IMR-90 (cell line): ENCODE data around the gene LONP1. TPM values are rescaled to one million over a fixed set of nuclear protein-coding genes. Genes with fewer than 3 reads are reported as not detected.

Source experiments
- ATAC-seq: fragments of 200-7000 bp; cut with Tn5 transposase; 2 replicates; pipeline ENCODE4 v1.9.1; 2020; ENCODE audit warnings: low read depth, mild to moderate bottlenecking, moderate library complexity
- BruUV-seq: library from RNA; stranded (reverse); fragments of 400-500 nt; replicated peaks from 2 replicates; lab custom pipeline; 2021; lab: Mats Ljungman, UMichigan
- CTCF ChIA-PET: fragments of 300-600 bp; formaldehyde crosslinking; extraction: SDS; loops from one replicate; lab custom pipeline; 2021; ENCODE audit warnings: antibody characterized with exemption; lab: Yijun Ruan, JAX
- POLR2A ChIA-PET: fragments of 300-600 bp; sonication (Branson Sonifier 250); formaldehyde crosslinking; loops from one replicate; lab custom pipeline; 2022; ENCODE audit warnings: antibody characterized with exemption; ENCODE audit not compliant: unreplicated experiment; lab: Charles Lee
- DNase-seq: peaks from one replicate; pipeline ENCODE4 v3.0.0; 2013
- H2AFZ ChIP-seq: replicated peaks from 2 replicates; pipeline ENCODE3; 2013; ENCODE audit warnings: low read length, mild to moderate bottlenecking; ENCODE audit not compliant: poor library complexity
- H2AK5ac ChIP-seq: 2 replicates; pipeline ENCODE4 v1.6.1; 2013; ENCODE audit warnings: low read depth, low read length, inconsistent platforms
- H2AK9ac ChIP-seq: replicated peaks from 2 replicates; pipeline ENCODE3; 2013; ENCODE audit warnings: mild to moderate bottlenecking, low read depth, low read length, moderate library complexity; ENCODE audit not compliant: poor library complexity
- H2BK120ac ChIP-seq: 2 replicates; pipeline ENCODE4 v1.6.1; 2013; ENCODE audit warnings: low read depth, low read length, inconsistent platforms
- H2BK15ac ChIP-seq: 3 replicates; pipeline ENCODE4 v1.6.1; 2013; ENCODE audit warnings: low read depth, low read length, inconsistent platforms
- H2BK20ac ChIP-seq: 2 replicates; pipeline ENCODE4 v1.6.1; 2013; ENCODE audit warnings: low read depth, mild to moderate bottlenecking, inconsistent platforms, low read length, moderate library complexity
- H2BK5ac ChIP-seq: 2 replicates; pipeline ENCODE4 v1.6.1; 2013; ENCODE audit warnings: mild to moderate bottlenecking, low read depth, low read length, inconsistent platforms; ENCODE audit not compliant: poor library complexity, severe bottlenecking
- H3K14ac ChIP-seq: replicated peaks from 2 replicates; pipeline ENCODE4 v1.6.1; 2013; ENCODE audit warnings: low read depth, low read length, inconsistent platforms
- H3K18ac ChIP-seq: 2 replicates; pipeline ENCODE4 v1.6.1; 2013; ENCODE audit warnings: low read depth, low read length, control low read depth
- H3K23ac ChIP-seq: 2 replicates; pipeline ENCODE4 v1.6.1; 2013; ENCODE audit warnings: low read depth, low read length, inconsistent platforms
- H3K27ac ChIP-seq: 2 replicates; pipeline ENCODE4 v1.5.1; 2013; ENCODE audit warnings: mild to moderate bottlenecking, control low read depth, low read length; ENCODE audit not compliant: insufficient read depth
- H3K27me3 ChIP-seq: 2 replicates; pipeline ENCODE4 v1.6.1; 2013; ENCODE audit warnings: low read length; ENCODE audit not compliant: control insufficient read depth, insufficient read depth
- H3K36me3 ChIP-seq: 2 replicates; pipeline ENCODE4 v1.6.1; 2013; ENCODE audit warnings: low read length, mixed read lengths; ENCODE audit not compliant: control insufficient read depth, insufficient read depth
- H3K4ac ChIP-seq: 2 replicates; pipeline ENCODE4 v1.6.1; 2013; ENCODE audit warnings: low read depth, low read length, inconsistent platforms
- H3K4me1 ChIP-seq: 2 replicates; pipeline ENCODE4 v1.6.1; 2013; ENCODE audit warnings: low read length, mixed read lengths; ENCODE audit not compliant: control insufficient read depth, insufficient read depth
- H3K4me2 ChIP-seq: 2 replicates; pipeline ENCODE4 v1.6.1; 2013; ENCODE audit warnings: low read depth, mild to moderate bottlenecking, control low read depth, low read length, moderate library complexity
- H3K4me3 ChIP-seq: 2 replicates; pipeline ENCODE4 v1.5.1; 2013; ENCODE audit warnings: low read depth, mild to moderate bottlenecking, control low read depth, low read length, moderate library complexity; ENCODE audit not compliant: insufficient read depth
- H3K56ac ChIP-seq: 2 replicates; pipeline ENCODE4 v1.6.1; 2013; ENCODE audit warnings: low read length, inconsistent platforms; ENCODE audit not compliant: insufficient read depth; ENCODE audit errors: extremely low read depth
- H3K79me1 ChIP-seq, 2 experiments: 2 replicates each; pipeline ENCODE4 v1.6.1; 2013; ENCODE audit warnings: low read length in 2 of 2, inconsistent platforms in 1 of 2, low read depth in 1 of 2
- H3K9ac ChIP-seq: 2 replicates; pipeline ENCODE4 v1.6.1; 2013; ENCODE audit warnings: low read depth, low read length, control low read depth
- H3K9me1 ChIP-seq: 2 replicates; pipeline ENCODE4 v1.6.1; 2013; ENCODE audit warnings: low read length, inconsistent platforms; ENCODE audit not compliant: insufficient read depth
- H3K9me3 ChIP-seq: 2 replicates; pipeline ENCODE4 v1.6.1; 2013; ENCODE audit warnings: low read length; ENCODE audit not compliant: control insufficient read depth, insufficient read depth
- H4K20me1 ChIP-seq: 2 replicates; pipeline ENCODE4 v1.6.1; 2013; ENCODE audit warnings: low read length, inconsistent platforms; ENCODE audit not compliant: insufficient read depth
- H4K5ac ChIP-seq: 2 replicates; pipeline ENCODE4 v1.6.1; 2013; ENCODE audit warnings: mild to moderate bottlenecking, low read depth, low read length, control low read depth
- H4K8ac ChIP-seq, 2 experiments: 2 replicates each; pipeline ENCODE4 v1.6.1; 2013; ENCODE audit warnings: low read depth in 2 of 2, low read length in 2 of 2, control low read depth in 1 of 2, inconsistent platforms in 1 of 2
- H4K91ac ChIP-seq: 2 replicates; pipeline ENCODE4 v1.6.1; 2013; ENCODE audit warnings: low read depth, low read length, inconsistent platforms; ENCODE audit not compliant: insufficient read depth
- BHLHE40 ChIP-seq: fragments of 150-350 bp; IDR thresholded peaks from 2 replicates; pipeline ENCODE4 v1.6.1; 2016; ENCODE audit warnings: mild to moderate bottlenecking, low read depth, low read length
- CEBPB ChIP-seq: IDR thresholded peaks from 2 replicates; pipeline ENCODE4 v1.6.1; 2012; ENCODE audit warnings: low read depth, low read length, improper control_type of control experiment
- CHD1 ChIP-seq: IDR thresholded peaks from 2 replicates; pipeline ENCODE4 v1.6.1; 2012; ENCODE audit warnings: low read depth, low read length, improper control_type of control experiment
- FOS ChIP-seq: fragments of 150-350 bp; IDR thresholded peaks from 2 replicates; pipeline ENCODE4 v1.6.1; 2016; ENCODE audit warnings: low read depth, low read length
- MAFK ChIP-seq: IDR thresholded peaks from 2 replicates; pipeline ENCODE4 v1.6.1; 2012; ENCODE audit warnings: low read depth, low read length, improper control_type of control experiment
- MAZ ChIP-seq: IDR thresholded peaks from 2 replicates; pipeline ENCODE4 v1.6.1; 2012; ENCODE audit warnings: low read depth, mild to moderate bottlenecking, low read length, improper control_type of control experiment, moderate library complexity, borderline replicate concordance
- MXI1 ChIP-seq: IDR thresholded peaks from 2 replicates; pipeline ENCODE4 v1.6.1; 2012; ENCODE audit warnings: low read depth, mild to moderate bottlenecking, low read length, moderate library complexity, borderline replicate concordance
- POLR2A ChIP-seq: IDR thresholded peaks from 2 replicates; pipeline ENCODE4 v1.6.1; 2012; ENCODE audit warnings: mild to moderate bottlenecking, low read depth, low read length
- RAD21 ChIP-seq: IDR thresholded peaks from 2 replicates; pipeline ENCODE4 v1.6.1; 2012; ENCODE audit warnings: low read length, improper control_type of control experiment
- RCOR1 ChIP-seq: IDR thresholded peaks from 2 replicates; pipeline ENCODE4 v1.6.1; 2012; ENCODE audit warnings: mild to moderate bottlenecking, low read length, improper control_type of control experiment; ENCODE audit not compliant: insufficient replicate concordance
- RFX5 ChIP-seq: IDR thresholded peaks from 2 replicates; pipeline ENCODE4 v1.8.0; 2012; ENCODE audit warnings: low read depth, mild to moderate bottlenecking, low read length, moderate library complexity
- SMC3 ChIP-seq: fragments of 150-350 bp; IDR thresholded peaks from 2 replicates; pipeline ENCODE4 v1.6.1; 2016; ENCODE audit warnings: low read depth, mild to moderate bottlenecking, antibody characterized with exemption, low read length, moderate library complexity
- WGBS, 2 experiments: methylation state at CpG; one replicate each; pipeline versions ENCODE4 v1.1.5 to v1.1.7; 2013; ENCODE audit warnings: missing lambda C conversion rate in 2 of 2; ENCODE audit not compliant: insufficient read length in 1 of 2; ENCODE audit errors: extremely low coverage in 2 of 2; 5-methylcytosine and 5-hydroxymethylcytosine counted together
- dilution Hi-C: fragments of 300-500 bp; cut with HindIII; formaldehyde crosslinking; loops from one replicate; pipeline ENCODE4 v1.14.3; 2018; ENCODE audit warnings: low sequenced_read_pairs; ENCODE audit not compliant: unreplicated experiment
- in situ Hi-C: fragments of 300-500 bp; cut with MboI; formaldehyde crosslinking; loops from 3 replicates; pipeline ENCODE4 v1.14.3; 2019; ENCODE audit warnings: low sequenced_read_pairs, inconsistent platforms, mixed read lengths
- intact Hi-C: fragments of 100-400 bp; cut with micrococcal nuclease; formaldehyde crosslinking; loops from 2 replicates; pipeline ENCODE4 v1.10.0; 2022
- polyA plus RNA-seq, 3 experiments: library from polyadenylated mRNA; depleted of rRNA; stranded (reverse); fragments of >200 nt; gene quantifications; 2 replicates each; pipeline ENCODE4 v1.2.3, GENCODE V29; 2012; ENCODE audit warnings: low replicate concordance in 1 of 3
- total RNA-seq: library from RNA; depleted of rRNA; stranded (reverse); fragments of >200 nt; gene quantifications from 2 replicates; pipeline ENCODE4 v1.2.3, GENCODE V29; 2012
- TF ChIP-seq, protein P1 (sequence below): conservative IDR thresholded peaks from 2 replicates; pipeline ENCODE4 v1.5.1; 2012; ENCODE audit warnings: mild to moderate bottlenecking, low read depth, low read length, improper control_type of control experiment
- TF ChIP-seq, protein P2 (sequence below): fragments of 150-350 bp; IDR thresholded peaks from 2 replicates; pipeline ENCODE4 v1.6.1; 2016; ENCODE audit warnings: low read depth, mild to moderate bottlenecking, low read length, moderate library complexity, borderline replicate concordance
- TF ChIP-seq, protein P3 (sequence below): fragments of 150-350 bp; IDR thresholded peaks from 2 replicates; pipeline ENCODE4 v1.6.1; 2017; ENCODE audit warnings: mild to moderate bottlenecking, antibody characterized with exemption, low read length, low read depth

Gene LONP1
- total and polyA plus RNA-seq, 2 of the 4 experiments (the other 2 are of a cell fraction), result 64.2 to 93.2 TPM

DNA sequence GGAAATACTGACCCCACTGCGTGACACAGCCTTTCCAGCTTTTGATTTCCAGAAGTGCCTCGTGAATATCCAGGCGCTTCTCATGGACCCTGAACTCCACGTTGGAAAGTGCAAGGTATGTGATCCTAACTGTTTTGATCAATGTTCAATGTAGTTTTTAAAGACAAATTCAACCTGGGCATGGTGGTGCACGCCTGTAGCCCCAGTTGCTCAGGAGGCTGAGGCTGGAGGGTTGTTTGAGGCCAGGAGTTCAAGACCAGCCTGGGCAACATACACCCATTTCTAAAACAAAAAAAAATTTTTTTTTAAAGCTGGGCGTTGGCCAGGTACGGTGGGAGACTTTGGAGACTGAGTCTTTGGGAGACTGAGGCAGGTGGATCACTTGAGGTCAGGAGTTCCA lies 31.8 kb upstream of the LONP1 start:
- no peak overlapping the region for H3K56ac ChIP-seq
- H3K9me3 ChIP-seq, result no peaks in the 10 kb centered on the region
- no peak overlapping the region for H3K18ac ChIP-seq
- H2BK5ac ChIP-seq, result no peak overlapping the region
- in situ Hi-C loops, result no loop called here
- H2AK9ac ChIP-seq, result no peak overlapping the region
- H3K27ac ChIP-seq, result no peak overlapping the region
- ATAC-seq, result no peak
- H3K79me1 ChIP-seq, result no peaks in the 10 kb centered on the region
- H2BK120ac ChIP-seq, result no peak overlapping the region
- no peak overlapping the region for H3K23ac ChIP-seq
- no peak overlapping the region for H2AK5ac ChIP-seq
- ChIA-PET POLR2A (no interaction called here), CTCF (no interaction called here)
- no peaks in the 10 kb centered on the region for H3K9me1 ChIP-seq
- intact Hi-C loops, result no loop called here
- H3K9ac ChIP-seq, result no peak overlapping the region
- H3K4me3 ChIP-seq, result no peak overlapping the region
- H3K27me3 ChIP-seq, result peaks cover 15% of the 10 kb centered on the region
- H4K91ac ChIP-seq, result no peak overlapping the region
- H4K8ac ChIP-seq, result no peak overlapping the region
- BruUV-seq, result no TSS peak
- TF ChIP-seq, protein P1, sequence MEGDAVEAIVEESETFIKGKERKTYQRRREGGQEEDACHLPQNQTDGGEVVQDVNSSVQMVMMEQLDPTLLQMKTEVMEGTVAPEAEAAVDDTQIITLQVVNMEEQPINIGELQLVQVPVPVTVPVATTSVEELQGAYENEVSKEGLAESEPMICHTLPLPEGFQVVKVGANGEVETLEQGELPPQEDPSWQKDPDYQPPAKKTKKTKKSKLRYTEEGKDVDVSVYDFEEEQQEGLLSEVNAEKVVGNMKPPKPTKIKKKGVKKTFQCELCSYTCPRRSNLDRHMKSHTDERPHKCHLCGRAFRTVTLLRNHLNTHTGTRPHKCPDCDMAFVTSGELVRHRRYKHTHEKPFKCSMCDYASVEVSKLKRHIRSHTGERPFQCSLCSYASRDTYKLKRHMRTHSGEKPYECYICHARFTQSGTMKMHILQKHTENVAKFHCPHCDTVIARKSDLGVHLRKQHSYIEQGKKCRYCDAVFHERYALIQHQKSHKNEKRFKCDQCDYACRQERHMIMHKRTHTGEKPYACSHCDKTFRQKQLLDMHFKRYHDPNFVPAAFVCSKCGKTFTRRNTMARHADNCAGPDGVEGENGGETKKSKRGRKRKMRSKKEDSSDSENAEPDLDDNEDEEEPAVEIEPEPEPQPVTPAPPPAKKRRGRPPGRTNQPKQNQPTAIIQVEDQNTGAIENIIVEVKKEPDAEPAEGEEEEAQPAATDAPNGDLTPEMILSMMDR, result no peak
- TF ChIP-seq, protein P2, sequence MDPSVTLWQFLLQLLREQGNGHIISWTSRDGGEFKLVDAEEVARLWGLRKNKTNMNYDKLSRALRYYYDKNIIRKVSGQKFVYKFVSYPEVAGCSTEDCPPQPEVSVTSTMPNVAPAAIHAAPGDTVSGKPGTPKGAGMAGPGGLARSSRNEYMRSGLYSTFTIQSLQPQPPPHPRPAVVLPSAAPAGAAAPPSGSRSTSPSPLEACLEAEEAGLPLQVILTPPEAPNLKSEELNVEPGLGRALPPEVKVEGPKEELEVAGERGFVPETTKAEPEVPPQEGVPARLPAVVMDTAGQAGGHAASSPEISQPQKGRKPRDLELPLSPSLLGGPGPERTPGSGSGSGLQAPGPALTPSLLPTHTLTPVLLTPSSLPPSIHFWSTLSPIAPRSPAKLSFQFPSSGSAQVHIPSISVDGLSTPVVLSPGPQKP, result no peak
- TF ChIP-seq, protein P3, sequence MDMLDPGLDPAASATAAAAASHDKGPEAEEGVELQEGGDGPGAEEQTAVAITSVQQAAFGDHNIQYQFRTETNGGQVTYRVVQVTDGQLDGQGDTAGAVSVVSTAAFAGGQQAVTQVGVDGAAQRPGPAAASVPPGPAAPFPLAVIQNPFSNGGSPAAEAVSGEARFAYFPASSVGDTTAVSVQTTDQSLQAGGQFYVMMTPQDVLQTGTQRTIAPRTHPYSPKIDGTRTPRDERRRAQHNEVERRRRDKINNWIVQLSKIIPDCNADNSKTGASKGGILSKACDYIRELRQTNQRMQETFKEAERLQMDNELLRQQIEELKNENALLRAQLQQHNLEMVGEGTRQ, result no peak
- TF ChIP-seq FOS (no peak), MAZ (no peak), SMC3 (no peak), CHD1 (no peak), BHLHE40 (no peak), MXI1 (no peak), RFX5 (no peak), RAD21 (no peak), POLR2A (no peak), RCOR1 (no peak), MAFK (no peak), CEBPB (no peak)
- DNase-seq, result no peak
- no peak overlapping the region for H3K14ac ChIP-seq
- no peak overlapping the region for H2BK20ac ChIP-seq
- no peak overlapping the region for H3K4ac ChIP-seq
- no peaks in the 10 kb centered on the region for H4K20me1 ChIP-seq
- dilution Hi-C loops, result no loop called here
- no peak overlapping the region for H2AFZ ChIP-seq
- H4K5ac ChIP-seq, result no peak overlapping the region
- no peaks in the 10 kb centered on the region for H3K36me3 ChIP-seq
- no peak overlapping the region for H3K4me2 ChIP-seq
- H3K4me1 ChIP-seq, result no peaks in the 10 kb centered on the region
- no CpG with 5 or more reads among the region's 7 CpGs for WGBS, 2 experiments
- no peak overlapping the region for H2BK15ac ChIP-seq
